BLaER1 treated with 17β-estradiol and CSF1 and Interleukin-3, amounts not matched to agents 10 nM and 100 nM (cell line): ENCODE results near the gene PRKCA.

Experiments used
- H3K27ac ChIP-seq, 11 experiments: shearing (Covaris generic); formaldehyde crosslinking; 2 replicates each; pipeline ENCODE4 v1.8.1; 2022
- H3K27me3 ChIP-seq, 11 experiments: shearing (Covaris generic); formaldehyde crosslinking; 2 replicates each; pipeline ENCODE4 v1.8.1; 2022
- H3K36me3 ChIP-seq, 11 experiments: shearing (Covaris generic); formaldehyde crosslinking; 2 replicates each; pipeline ENCODE4 v1.8.1; 2022
- H3K4me1 ChIP-seq, 10 experiments: shearing (Covaris generic); formaldehyde crosslinking; 2 replicates each; pipeline ENCODE4 v1.8.1; 2022
- H3K4me2 ChIP-seq, 11 experiments: shearing (Covaris generic); formaldehyde crosslinking; 2 replicates each; pipeline ENCODE4 v1.8.1; 2022
- H3K4me3 ChIP-seq, 10 experiments: shearing (Covaris generic); formaldehyde crosslinking; 2 replicates each; pipeline ENCODE4 v1.8.1; 2022
- H3K9ac ChIP-seq, 11 experiments: shearing (Covaris generic); formaldehyde crosslinking; 2 replicates each; pipeline ENCODE4 v1.8.1; 2022
- H3K9me3 ChIP-seq, 11 experiments: shearing (Covaris generic); formaldehyde crosslinking; replicated peaks in 1 of 11; 2 replicates each; pipeline ENCODE4 v1.8.1; 2022
- H4K20me1 ChIP-seq, 11 experiments: shearing (Covaris generic); formaldehyde crosslinking; 2 replicates each; pipeline ENCODE4 v1.8.1; 2022
- Cebpa-rat ChIP-seq, 11 experiments: shearing (Covaris generic); IDR thresholded peaks; 2 replicates each; pipeline ENCODE4 v1.8.1; 2022

Gene PRKCA

GRCh38 chr17:66725956-66726355 lies 423.5 kb downstream of the PRKCA start:
- no peak overlapping the region for H3K27ac ChIP-seq

GRCh38 chr17:66726371-66726770 lies 424.0 kb downstream of the PRKCA start:
- H3K4me3 ChIP-seq = no peak overlapping the region
- H3K27ac ChIP-seq = no peak overlapping the region
- H3K4me2 ChIP-seq = no peak overlapping the region
- H3K36me3 ChIP-seq = peaks cover 0 to 79% (median 0%) of the 10 kb centered on the region in 11 experiments; a peak in 4 of 22 replicates
- H3K9me3 ChIP-seq = no peaks in the 10 kb centered on the region
- H3K9ac ChIP-seq = no peak overlapping the region
- TF ChIP-seq Cebpa-rat (IDR thresholded peaks at IDR 0.05) = no peak
- no peaks in the 10 kb centered on the region for H3K27me3 ChIP-seq
- H4K20me1 ChIP-seq = peaks cover 0 to 92% (median 0%) of the 10 kb centered on the region in 11 experiments; a peak in 6 of 22 replicates
- H3K4me1 ChIP-seq = peaks cover 0 to 11% (median 5%) of the 10 kb centered on the region in 10 experiments; a peak in 7 of 20 replicates

More at GRCh38 chr17:66725956-66726355, 423.5 kb downstream of the PRKCA start:
- Histone ChIP-seq H3K9me3 (no peaks in the 10 kb centered on the region), H3K4me3 (no peak overlapping the region), H4K20me1 (peaks cover 0 to 94% (median 0%) of the 10 kb centered on the region in 11 experiments; a peak in 6 of 22 replicates), H3K4me2 (no peak overlapping the region), H3K9ac (no peak overlapping the region), H3K36me3 (peaks cover 0 to 76% (median 0%) of the 10 kb centered on the region in 11 experiments; a peak in 4 of 22 replicates), H3K4me1 (peaks cover 0 to 11% (median 4%) of the 10 kb centered on the region in 10 experiments; a peak in 6 of 20 replicates), H3K27me3 (no peaks in the 10 kb centered on the region)
- TF ChIP-seq Cebpa-rat (IDR thresholded peaks at IDR 0.05) = no peak

GRCh38 chr17:66726846-66727245 lies 424.4 kb downstream of the PRKCA start:
- Histone ChIP-seq H3K9me3 (no peaks in the 10 kb centered on the region), H3K36me3 (peaks cover 0 to 79% (median 0%) of the 10 kb centered on the region in 11 experiments; a peak in 4 of 22 replicates), H3K27ac (no peak overlapping the region), H4K20me1 (peaks cover 0 to 88% (median 0%) of the 10 kb centered on the region in 11 experiments; a peak in 6 of 22 replicates), H3K4me2 (no peak overlapping the region), H3K4me3 (no peak overlapping the region), H3K27me3 (no peaks in the 10 kb centered on the region), H3K9ac (no peak overlapping the region), H3K4me1 (peaks cover 0 to 11% (median 5%) of the 10 kb centered on the region in 10 experiments; a peak in 8 of 20 replicates)
- TF ChIP-seq Cebpa-rat (IDR thresholded peaks at IDR 0.05) = no peak

DNA sequence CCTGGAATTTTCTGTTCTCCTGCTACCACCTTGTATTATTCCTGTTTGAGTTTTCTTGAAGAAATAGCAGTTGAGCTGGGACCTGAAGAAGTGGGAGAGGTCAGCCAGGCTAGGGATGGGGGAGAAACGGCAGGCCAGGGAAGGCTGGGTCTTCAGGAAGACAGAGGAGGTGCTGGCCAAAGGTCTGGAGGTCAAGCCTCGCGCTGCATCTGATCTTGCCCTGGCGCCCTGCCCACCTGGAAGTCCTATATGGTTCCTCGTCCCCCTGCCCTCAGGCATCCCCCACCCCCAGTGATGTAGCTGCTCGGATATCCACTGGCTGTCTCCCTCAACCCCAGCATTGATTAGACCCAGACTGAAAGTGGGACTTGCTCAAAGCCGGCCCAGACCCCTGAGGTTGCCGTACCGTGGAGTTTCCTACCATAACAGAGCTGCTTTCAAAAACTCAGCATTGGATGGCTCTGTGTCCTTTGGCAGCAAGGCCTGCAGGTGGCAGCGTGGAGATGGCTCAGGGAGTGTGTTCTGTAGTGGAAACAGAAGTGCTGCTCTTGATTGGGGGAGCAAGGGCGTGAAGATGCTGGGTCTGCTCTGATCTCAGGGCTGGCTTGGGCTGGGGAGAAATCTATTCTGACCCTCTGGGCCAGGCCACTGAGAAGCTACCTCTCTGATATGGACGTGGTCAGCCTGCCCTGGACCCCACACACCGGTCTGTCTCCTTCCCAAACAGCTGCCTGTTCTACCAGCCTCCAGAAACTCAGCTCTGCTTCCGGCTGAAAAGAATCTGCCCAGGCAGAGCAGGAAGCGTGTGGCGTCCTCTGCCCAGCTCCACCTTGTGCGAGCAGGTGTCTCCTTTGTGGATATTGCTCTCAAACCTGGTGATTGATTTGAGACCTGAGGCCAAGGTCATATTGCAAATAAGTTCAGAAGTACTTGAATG lies 425.5 kb downstream of the PRKCA start:
- H3K9ac ChIP-seq = no peak overlapping the region
- H4K20me1 ChIP-seq = peaks cover 0 to 77% (median 0%) of the 10 kb centered on the region in 11 experiments; a peak in 6 of 22 replicates
- H3K9me3 ChIP-seq = no peaks in the 10 kb centered on the region
- no peak overlapping the region for H3K27ac ChIP-seq
- TF ChIP-seq Cebpa-rat (IDR thresholded peaks at IDR 0.05) = no peak
- H3K4me3 ChIP-seq = no peak overlapping the region
- peaks cover 0 to 82% (median 0%) of the 10 kb centered on the region in 11 experiments; a peak in 5 of 22 replicates for H3K36me3 ChIP-seq
- no peak overlapping the region for H3K4me2 ChIP-seq
- H3K27me3 ChIP-seq = no peaks in the 10 kb centered on the region
- H3K4me1 ChIP-seq = peaks cover 0 to 13% (median 5%) of the 10 kb centered on the region in 10 experiments; a peak in 8 of 20 replicates

DNA sequence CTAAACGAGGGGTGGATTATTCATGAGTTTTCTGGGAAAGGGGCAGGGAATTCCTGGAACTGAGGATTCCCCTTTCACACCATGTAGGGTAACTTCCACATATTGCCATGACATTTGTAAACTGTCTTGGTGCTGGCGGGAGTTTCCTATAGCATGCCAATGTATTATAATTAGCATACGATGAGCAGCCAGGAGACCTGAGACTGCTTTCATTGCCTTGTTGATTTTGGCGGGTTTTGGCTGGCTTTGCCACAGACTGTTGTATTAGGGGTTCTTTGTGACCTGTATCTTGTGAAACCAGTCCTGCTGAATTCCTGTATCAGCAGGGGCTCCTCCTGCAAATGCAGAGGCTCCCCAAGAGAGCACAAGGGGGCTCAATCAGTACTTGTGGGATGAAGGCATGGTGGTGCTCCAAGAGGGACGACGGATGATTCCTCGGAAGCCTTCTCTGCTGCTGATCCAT lies 428.1 kb downstream of the PRKCA start:
- no peaks in the 10 kb centered on the region for H3K27me3 ChIP-seq
- no peaks in the 10 kb centered on the region for H3K9me3 ChIP-seq
- H3K4me1 ChIP-seq = peaks cover 0 to 13% (median 5%) of the 10 kb centered on the region in 10 experiments; a peak in 8 of 20 replicates
- H3K4me2 ChIP-seq = no peak overlapping the region; a peak in 1 of 22 replicates
- H3K27ac ChIP-seq = no peak overlapping the region
- H4K20me1 ChIP-seq = peaks cover 0 to 60% (median 0%) of the 10 kb centered on the region in 11 experiments; a peak in 6 of 22 replicates
- no peak overlapping the region for H3K4me3 ChIP-seq
- peaks cover 0 to 88% (median 2%) of the 10 kb centered on the region in 11 experiments; a peak in 9 of 22 replicates for H3K36me3 ChIP-seq
- TF ChIP-seq Cebpa-rat (IDR thresholded peaks at IDR 0.05) = no peak
- H3K9ac ChIP-seq = no peak overlapping the region

- Histone ChIP-seq H4K20me1 (peaks cover 0 to 33% (median 0%) of the 10 kb centered on the region in 11 experiments; a peak in 2 of 22 replicates), H3K9me3 (no peaks in the 10 kb centered on the region), H3K27me3 (no peaks in the 10 kb centered on the region), H3K36me3 (peaks cover 0 to 99% (median 5%) of the 10 kb centered on the region in 11 experiments; a peak in 9 of 22 replicates), H3K4me1 (peaks cover 0 to 13% (median 2%) of the 10 kb centered on the region in 10 experiments; a peak in 3 of 20 replicates), H3K4me3 (no peak overlapping the region), H3K27ac (no peak overlapping the region), H3K9ac (no peak overlapping the region), H3K4me2 (no peak overlapping the region)
- no peak for TF ChIP-seq Cebpa-rat (IDR thresholded peaks at IDR 0.05)
These were observed 431.3 kb downstream of the PRKCA start for GRCh38 chr17:66733759-66734158.

GRCh38 chr17:66734186-66734943 lies 432.0 kb downstream of the PRKCA start:
- no peak overlapping the region for H3K9ac ChIP-seq

GRCh38 chr17:66737524-66737923 lies 435.1 kb downstream of the PRKCA start:
- no peak for TF ChIP-seq Cebpa-rat (IDR thresholded peaks at IDR 0.05)
- H3K4me3 ChIP-seq = no peak overlapping the region
- no peaks in the 10 kb centered on the region for H3K9me3 ChIP-seq
- H3K4me2 ChIP-seq = no peak overlapping the region
- peaks cover 0 to 27% (median 0%) of the 10 kb centered on the region in 11 experiments; a peak in 1 of 22 replicates for H4K20me1 ChIP-seq
- H3K36me3 ChIP-seq = peaks cover 0 to 100% (median 7%) of the 10 kb centered on the region in 11 experiments; a peak in 10 of 22 replicates
- H3K9ac ChIP-seq = no peak overlapping the region
- no peaks in the 10 kb centered on the region for H3K27me3 ChIP-seq
- peaks cover 0 to 4% (median 0%) of the 10 kb centered on the region in 10 experiments; a peak in 1 of 20 replicates for H3K4me1 ChIP-seq
- H3K27ac ChIP-seq = no peak overlapping the region

More at GRCh38 chr17:66734186-66734943, 432.0 kb downstream of the PRKCA start:
- Histone ChIP-seq H3K4me1 (peaks cover 0 to 13% (median 3%) of the 10 kb centered on the region in 10 experiments; a peak in 4 of 20 replicates), H4K20me1 (peaks cover 0 to 32% (median 0%) of the 10 kb centered on the region in 11 experiments; a peak in 2 of 22 replicates), H3K27me3 (no peaks in the 10 kb centered on the region), H3K36me3 (peaks cover 0 to 99% (median 5%) of the 10 kb centered on the region in 11 experiments; a peak in 9 of 22 replicates), H3K9me3 (no peaks in the 10 kb centered on the region), H3K4me3 (no peak overlapping the region), H3K4me2 (no peak overlapping the region), H3K27ac (no peak overlapping the region)
- TF ChIP-seq Cebpa-rat (IDR thresholded peaks at IDR 0.05) = no peak
